Activated B cell treated with CpG ODN at 0.5 μM for 24 hours (primary cell): ENCODE results near the gene CDCA4. TPM values are rescaled to one million over a fixed set of nuclear protein-coding genes. Genes with fewer than 3 reads are reported as not detected.

Source experiments
- ATAC-seq: fragments of 200-7000 bp; cut with Tn5 transposase; one replicate; pipeline ENCODE4 v1.10.0; 2021; ENCODE audit warnings: low read depth, mild to moderate bottlenecking, moderate library complexity
- CTCF ChIA-PET: fragments of 350-600 bp; sonication (Branson Sonifier 250); formaldehyde crosslinking; loops from one replicate; lab custom pipeline; 2021; ENCODE audit warnings: antibody characterized with exemption; lab: Charles Lee
- POLR2A ChIA-PET: fragments of 350-600 bp; sonication (Branson Sonifier 250); formaldehyde crosslinking; loops from one replicate; lab custom pipeline; 2021; ENCODE audit warnings: antibody characterized with exemption; lab: Charles Lee
- DNase-seq: peaks from one replicate; pipeline ENCODE4 v3.0.0; 2022
- H3K27ac Mint-ChIP-seq: one replicate; pipeline ENCODE4 v1.8.0; 2020; ENCODE audit warnings: mixed read lengths
- H3K27me3 Mint-ChIP-seq: one replicate; pipeline ENCODE4 v1.8.0; 2021; ENCODE audit warnings: mixed read lengths
- H3K36me3 Mint-ChIP-seq: one replicate; pipeline ENCODE4 v1.8.0; 2021; ENCODE audit warnings: low read depth, mixed read lengths
- H3K4me1 Mint-ChIP-seq: one replicate; pipeline ENCODE4 v1.8.0; 2021; ENCODE audit warnings: mixed read lengths
- H3K4me3 Mint-ChIP-seq: one replicate; pipeline ENCODE4 v1.8.0; 2020; ENCODE audit warnings: mild to moderate bottlenecking, mixed read lengths
- H3K9me3 Mint-ChIP-seq: one replicate; pipeline ENCODE4 v1.8.0; 2020; ENCODE audit warnings: mixed read lengths
- CTCF ChIP-seq: fragments of 200-600 bp; IDR thresholded peaks from one replicate; pipeline ENCODE4 v1.8.0; 2022; ENCODE audit warnings: antibody characterized with exemption, mild to moderate bottlenecking
- intact Hi-C: fragments of 100-400 bp; cut with micrococcal nuclease; formaldehyde crosslinking; loops from one replicate; pipeline ENCODE4 v1.15.1; 2024
- total RNA-seq: library from RNA; stranded (reverse); gene quantifications from 2 replicates; pipeline ENCODE4 v1.2.3, GENCODE V29; 2022

The CDCA4 gene
- total RNA-seq, 1 donor from 2014 or later: 13.6 TPM

- no peak overlapping the region for H3K4me3 Mint-ChIP-seq
- no peak overlapping the region for H3K27ac Mint-ChIP-seq
These were observed 2.5 kb downstream of the CDCA4 start for GRCh38 chr14:105018414-105018813.

GRCh38 chr14:105015905-105016304 lies 5.0 kb downstream of the CDCA4 start:
- Mint-ChIP-seq H3K4me1 (peaks cover 66% of the 10 kb centered on the region), H3K4me3 (no peak overlapping the region), H3K27me3 (no peaks in the 10 kb centered on the region), H3K27ac (no peak overlapping the region), H3K36me3 (peaks cover 23% of the 10 kb centered on the region), H3K9me3 (no peaks in the 10 kb centered on the region)
- TF ChIP-seq CTCF: no peak
- ATAC-seq (no peak), DNase-seq (no peak)
- intact Hi-C loops: no loop called here
- CTCF ChIA-PET: interaction anchor here (1.2 kb wide), 1 partner anchor 29 kb away, joined by 4 read pairs; no protein-coding TSS in a partner anchor
- POLR2A ChIA-PET: no interaction called here

More at GRCh38 chr14:105018414-105018813, 2.5 kb downstream of the CDCA4 start:
- peaks cover 15% of the 10 kb centered on the region for H3K36me3 Mint-ChIP-seq
- no peak for TF ChIP-seq CTCF
- H3K27me3 Mint-ChIP-seq: no peaks in the 10 kb centered on the region
- CTCF ChIA-PET: no interaction called here
- H3K4me1 Mint-ChIP-seq: peaks cover 64% of the 10 kb centered on the region
- no peak for ATAC-seq
- POLR2A ChIA-PET: interaction anchor here (0.6 kb wide), 2 partner anchors 13 to 52 kb away, joined by 3 to 4 read pairs; no protein-coding TSS in a partner anchor
- intact Hi-C loops: no loop called here
- no peaks in the 10 kb centered on the region for H3K9me3 Mint-ChIP-seq
- no peak for DNase-seq

DNA sequence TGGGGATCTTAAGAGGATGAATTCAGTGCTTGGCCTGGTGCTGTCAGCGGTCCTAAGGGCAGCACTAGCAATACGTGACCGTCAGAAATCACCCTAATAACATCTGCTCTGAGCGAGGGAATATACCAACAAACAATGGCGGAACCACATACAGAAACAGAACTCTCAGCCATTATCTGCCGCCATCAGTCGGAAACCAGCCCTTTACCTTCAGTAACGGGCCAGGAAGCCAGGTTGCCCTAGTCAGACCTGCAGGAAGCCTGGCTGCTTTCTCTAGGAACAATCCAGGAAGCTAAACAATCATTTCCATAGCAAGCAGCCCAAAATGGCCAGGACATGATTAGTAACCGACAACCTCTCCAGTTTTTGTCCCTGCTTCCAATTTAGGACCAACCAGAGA lies 5.6 kb downstream of the CDCA4 start:
- no peak overlapping the region for H3K27ac Mint-ChIP-seq
- peaks cover 29% of the 10 kb centered on the region for H3K36me3 Mint-ChIP-seq
- H3K4me3 Mint-ChIP-seq: no peak overlapping the region
- H3K27me3 Mint-ChIP-seq: no peaks in the 10 kb centered on the region
- ChIA-PET CTCF (interaction anchor here (1.2 kb wide), 1 partner anchor 30 kb away, joined by 4 read pairs; no protein-coding TSS in a partner anchor), POLR2A (interaction anchor here (0.6 kb wide), 1 partner anchor 65 kb away, joined by 4 read pairs; no protein-coding TSS in a partner anchor)
- no peak for ATAC-seq
- no peaks in the 10 kb centered on the region for H3K9me3 Mint-ChIP-seq
- no peak for TF ChIP-seq CTCF
- H3K4me1 Mint-ChIP-seq: peaks cover 66% of the 10 kb centered on the region
- intact Hi-C loops: no loop called here
- no peak for DNase-seq

DNA sequence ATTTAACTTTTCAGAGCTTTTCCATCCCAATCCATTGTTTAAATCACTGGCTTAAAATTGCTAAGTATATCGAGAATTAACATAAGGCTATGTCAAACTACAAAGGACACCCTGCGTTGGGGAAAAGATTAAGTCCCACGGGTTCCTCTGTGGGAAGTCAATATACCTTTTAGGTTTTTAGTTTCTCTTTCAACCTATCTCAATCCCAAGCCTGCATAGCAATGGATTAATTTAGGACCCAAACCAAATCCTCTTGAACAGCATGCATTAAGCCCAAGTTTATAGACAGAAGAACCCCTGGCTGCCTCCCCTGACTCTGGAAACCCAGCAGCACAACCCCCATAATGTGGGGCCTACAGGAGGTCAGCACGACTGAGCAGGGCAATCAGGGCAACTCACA lies 6.3 kb downstream of the CDCA4 start:
- Mint-ChIP-seq H3K27ac (no peak overlapping the region), H3K36me3 (peaks cover 34% of the 10 kb centered on the region), H3K4me3 (no peak overlapping the region), H3K4me1 (peaks cover 60% of the 10 kb centered on the region), H3K9me3 (no peaks in the 10 kb centered on the region), H3K27me3 (no peaks in the 10 kb centered on the region)
- no peak for DNase-seq
- ChIA-PET POLR2A (interaction anchor here (0.6 kb wide), 1 partner anchor 66 kb away, joined by 4 read pairs; no protein-coding TSS in a partner anchor), CTCF (no interaction called here)
- no peak for ATAC-seq
- no peak for TF ChIP-seq CTCF
- intact Hi-C loops: no loop called here

- DNase-seq: no peak
- Mint-ChIP-seq H3K27me3 (no peaks in the 10 kb centered on the region), H3K27ac (no peak overlapping the region), H3K4me1 (peaks cover 54% of the 10 kb centered on the region), H3K9me3 (no peaks in the 10 kb centered on the region), H3K36me3 (peaks cover 40% of the 10 kb centered on the region), H3K4me3 (no peak overlapping the region)
- ATAC-seq: no peak
- ChIA-PET CTCF (no interaction called here), POLR2A (no interaction called here)
- no peak for TF ChIP-seq CTCF
- intact Hi-C loops: no loop called here
These were observed 6.9 kb downstream of the CDCA4 start for GRCh38 chr14:105014032-105014431.
